ENCODE results near the gene CTDSP1. TPM values are rescaled to one million over a fixed set of nuclear protein-coding genes. Genes with fewer than 3 reads are reported as not detected.

Gene CTDSP1
- polyA plus RNA-seq, 4 donors = 137 to 190 (median 153) TPM

Other genes starting within 250 kb of the CTDSP1 start
- gene CXCR1, start 232.9 kb upstream of the CTDSP1 start, polyA plus RNA-seq (ENCODE audit: insufficient read length in 4 of 4) = under 1 TPM in 2 of 4 donors, not detected in 2; 0.06 to 0.07 TPM
- 100 to 1,000 TPM; 234 to 264 (median 257) TPM for gene ARPC2, start 182.7 kb upstream of the CTDSP1 start, polyA plus RNA-seq (ENCODE audit: insufficient read length in 4 of 4)
- 1 to 10 TPM; 1.4 to 3.0 (median 2.0) TPM for gene GPBAR1, start 138.9 kb upstream of the CTDSP1 start, polyA plus RNA-seq (ENCODE audit: insufficient read length in 4 of 4)
- 100 to 1,000 TPM; 127 to 144 (median 131) TPM for gene AAMP, start 129.7 kb upstream of the CTDSP1 start, polyA plus RNA-seq (ENCODE audit: insufficient read length in 4 of 4)
- gene PNKD, start 129.3 kb upstream of the CTDSP1 start, polyA plus RNA-seq (ENCODE audit: insufficient read length in 4 of 4) = 100 to 1,000 TPM; 102 to 133 (median 119) TPM
- 100 to 1,000 TPM in 1 of 4 donors, 10 to 100 TPM in 3; 78.9 to 108 (median 85.2) TPM for gene TMBIM1, start 107.4 kb upstream of the CTDSP1 start, polyA plus RNA-seq (ENCODE audit: insufficient read length in 4 of 4)
- 1 to 10 TPM; 5.0 to 8.2 (median 5.9) TPM for gene CATIP, start 43.0 kb upstream of the CTDSP1 start, polyA plus RNA-seq (ENCODE audit: insufficient read length in 4 of 4)
- gene SLC11A1, start 17.6 kb upstream of the CTDSP1 start, polyA plus RNA-seq (ENCODE audit: insufficient read length in 4 of 4) = 1 to 10 TPM in 1 of 4 donors, under 1 TPM in 3; 0.68 to 2.4 (median 0.89) TPM
- 10 to 100 TPM; 18.3 to 31.7 (median 24.9) TPM for gene VIL1, start 19.3 kb downstream of the CTDSP1 start, polyA plus RNA-seq (ENCODE audit: insufficient read length in 4 of 4)
- 10 to 100 TPM; 15.1 to 20.2 (median 18.0) TPM for gene USP37, start 168.5 kb downstream of the CTDSP1 start, polyA plus RNA-seq (ENCODE audit: insufficient read length in 4 of 4)
- 10 to 100 TPM; 43.9 to 63.4 (median 53.3) TPM for gene CNOT9, start 169.0 kb downstream of the CTDSP1 start, polyA plus RNA-seq (ENCODE audit: insufficient read length in 4 of 4)
- 10 to 100 TPM in 1 of 4 donors, 1 to 10 TPM in 3; 7.1 to 11.3 (median 8.2) TPM for gene PLCD4, start 208.0 kb downstream of the CTDSP1 start, polyA plus RNA-seq (ENCODE audit: insufficient read length in 4 of 4)